Measurements from ENCODE around the gene CCNDBP1. TPM values are rescaled to one million over a fixed set of nuclear protein-coding genes. Genes with fewer than 3 reads are reported as not detected.

The CCNDBP1 gene
- total RNA-seq, 1 donor from 2014 or later = 43.1 TPM

- peaks cover 2% of the 10 kb centered on the region for H3K9me3 Mint-ChIP-seq
- Histone ChIP-seq H4K20me1 (ENCODE audit: low read depth) (no peaks in the 10 kb centered on the region), H3K4me3 (no peak overlapping the region), H3K36me3 (no peaks in the 10 kb centered on the region), H3F3A (ENCODE audit: low read depth) (no peaks in the 10 kb centered on the region), H3K9me3 (ENCODE audit: low read depth) (no peaks in the 10 kb centered on the region), H2AFZ (replicated peaks) (no peak overlapping the region), H3K79me2 (ENCODE audit: low read depth) (no peaks in the 10 kb centered on the region), H3K9ac (no peak overlapping the region), H3K27me3 (peaks cover 11% of the 10 kb centered on the region), H3K27ac (no peak overlapping the region), H3K4me2 (no peak overlapping the region), H3K4me1 (no peaks in the 10 kb centered on the region)
- H3K27ac Mint-ChIP-seq = peak overlapping the region; percentile 18
- peaks cover 6% of the 10 kb centered on the region for H3K27me3 Mint-ChIP-seq (ENCODE audit: insufficient read depth, low read depth)
- H3K36me3 Mint-ChIP-seq = no peaks in the 10 kb centered on the region
- no peak for TF ChIP-seq EZH2 (IDR thresholded peaks at IDR 0.05)
- no peak for TF ChIP-seq EZH2phosphoT487 (IDR thresholded peaks at IDR 0.05)
- H3K4me3 Mint-ChIP-seq = no peak overlapping the region
- DNase-seq (ENCODE audit: low spot score) = no peak
- no peaks in the 10 kb centered on the region for H3K4me1 Mint-ChIP-seq
Observed at GRCh38 chr15:43226436-43227305, 41.5 kb downstream of the CCNDBP1 start.

- Histone ChIP-seq H3K9ac (no peak overlapping the region), H3K79me2 (ENCODE audit: low read depth) (no peaks in the 10 kb centered on the region), H3K27ac (no peak overlapping the region), H3K4me2 (no peak overlapping the region), H3K27me3 (peaks cover 4% of the 10 kb centered on the region), H2AFZ (replicated peaks) (no peak overlapping the region), H4K20me1 (ENCODE audit: low read depth) (no peaks in the 10 kb centered on the region), H3K9me3 (ENCODE audit: low read depth) (no peaks in the 10 kb centered on the region), H3K4me1 (no peaks in the 10 kb centered on the region), H3K4me3 (no peak overlapping the region), H3F3A (ENCODE audit: low read depth) (no peaks in the 10 kb centered on the region), H3K36me3 (no peaks in the 10 kb centered on the region)
- Mint-ChIP-seq H3K4me3 (no peak overlapping the region), H3K36me3 (no peaks in the 10 kb centered on the region), H3K27ac (no peak overlapping the region), H3K9me3 (peaks cover 2% of the 10 kb centered on the region), H3K4me1 (no peaks in the 10 kb centered on the region), H3K27me3 (ENCODE audit: insufficient read depth, low read depth) (peaks cover 11% of the 10 kb centered on the region)
- DNase-seq (ENCODE audit: low spot score) = no peak
- no peak for TF ChIP-seq EZH2phosphoT487 (IDR thresholded peaks at IDR 0.05)
Observed at GRCh38 chr15:43229977-43230376, 44.8 kb downstream of the CCNDBP1 start.

GRCh38 chr15:43230640-43231115 is 45.5 kb downstream of the CCNDBP1 start:
- Histone ChIP-seq H3K9me3 (ENCODE audit: low read depth) (no peaks in the 10 kb centered on the region), H3K4me3 (no peak overlapping the region), H3K79me2 (ENCODE audit: low read depth) (no peaks in the 10 kb centered on the region), H3F3A (ENCODE audit: low read depth) (no peaks in the 10 kb centered on the region), H3K9ac (no peak overlapping the region), H4K20me1 (ENCODE audit: low read depth) (no peaks in the 10 kb centered on the region), H3K4me2 (no peak overlapping the region), H3K4me1 (no peaks in the 10 kb centered on the region), H2AFZ (replicated peaks) (no peak overlapping the region), H3K27ac (no peak overlapping the region), H3K36me3 (no peaks in the 10 kb centered on the region), H3K27me3 (no peaks in the 10 kb centered on the region)
- no peaks in the 10 kb centered on the region for H3K4me1 Mint-ChIP-seq
- DNase-seq (ENCODE audit: low spot score) = no peak
- no peak overlapping the region for H3K4me3 Mint-ChIP-seq
- H3K36me3 Mint-ChIP-seq = no peaks in the 10 kb centered on the region
- no peak for TF ChIP-seq EZH2phosphoT487 (IDR thresholded peaks at IDR 0.05)
- TF ChIP-seq CTCF (IDR thresholded peaks at IDR 0.05) = no peak
- TF ChIP-seq EZH2 (IDR thresholded peaks at IDR 0.05) = no peak
- H3K9me3 Mint-ChIP-seq = peaks cover 2% of the 10 kb centered on the region
- H3K27ac Mint-ChIP-seq = no peak overlapping the region
- peaks cover 10% of the 10 kb centered on the region for H3K27me3 Mint-ChIP-seq (ENCODE audit: insufficient read depth, low read depth)

GRCh38 chr15:43232289-43232874 is 47.2 kb downstream of the CCNDBP1 start:
- peaks cover 2% of the 10 kb centered on the region for H3K9me3 Mint-ChIP-seq
- H3K4me2 ChIP-seq = no peak overlapping the region
- H3K27me3 ChIP-seq = no peaks in the 10 kb centered on the region
- H2AFZ ChIP-seq (replicated peaks) = no peak overlapping the region
- H4K20me1 ChIP-seq (ENCODE audit: low read depth) = no peaks in the 10 kb centered on the region
- H3K27me3 Mint-ChIP-seq (ENCODE audit: insufficient read depth, low read depth) = peaks cover 9% of the 10 kb centered on the region
- TF ChIP-seq CTCF (IDR thresholded peaks at IDR 0.05) (no peak), EZH2phosphoT487 (IDR thresholded peaks at IDR 0.05) (no peak), EZH2 (IDR thresholded peaks at IDR 0.05) (no peak)
- no peak overlapping the region for H3K27ac ChIP-seq
- no peaks in the 10 kb centered on the region for H3K79me2 ChIP-seq (ENCODE audit: low read depth)
- no peak overlapping the region for H3K9ac ChIP-seq
- no peak for DNase-seq (ENCODE audit: low spot score)
- H3K4me3 ChIP-seq = no peak overlapping the region
- H3K4me1 ChIP-seq = no peaks in the 10 kb centered on the region
- no peaks in the 10 kb centered on the region for H3K4me1 Mint-ChIP-seq
- no peaks in the 10 kb centered on the region for H3K36me3 ChIP-seq
- no peaks in the 10 kb centered on the region for H3K9me3 ChIP-seq (ENCODE audit: low read depth)
- H3K36me3 Mint-ChIP-seq = no peaks in the 10 kb centered on the region
- no peak overlapping the region for H3K4me3 Mint-ChIP-seq
- no peak overlapping the region for H3K27ac Mint-ChIP-seq
- H3F3A ChIP-seq (ENCODE audit: low read depth) = no peaks in the 10 kb centered on the region
